ENCODE data around the gene BUB3.
"Not testable (repeated sequence)": the region's sequence is repeated elsewhere in the genome, so short reads cannot be mapped to it uniquely, and the experiment has no call there.

The BUB3 gene

DNA sequence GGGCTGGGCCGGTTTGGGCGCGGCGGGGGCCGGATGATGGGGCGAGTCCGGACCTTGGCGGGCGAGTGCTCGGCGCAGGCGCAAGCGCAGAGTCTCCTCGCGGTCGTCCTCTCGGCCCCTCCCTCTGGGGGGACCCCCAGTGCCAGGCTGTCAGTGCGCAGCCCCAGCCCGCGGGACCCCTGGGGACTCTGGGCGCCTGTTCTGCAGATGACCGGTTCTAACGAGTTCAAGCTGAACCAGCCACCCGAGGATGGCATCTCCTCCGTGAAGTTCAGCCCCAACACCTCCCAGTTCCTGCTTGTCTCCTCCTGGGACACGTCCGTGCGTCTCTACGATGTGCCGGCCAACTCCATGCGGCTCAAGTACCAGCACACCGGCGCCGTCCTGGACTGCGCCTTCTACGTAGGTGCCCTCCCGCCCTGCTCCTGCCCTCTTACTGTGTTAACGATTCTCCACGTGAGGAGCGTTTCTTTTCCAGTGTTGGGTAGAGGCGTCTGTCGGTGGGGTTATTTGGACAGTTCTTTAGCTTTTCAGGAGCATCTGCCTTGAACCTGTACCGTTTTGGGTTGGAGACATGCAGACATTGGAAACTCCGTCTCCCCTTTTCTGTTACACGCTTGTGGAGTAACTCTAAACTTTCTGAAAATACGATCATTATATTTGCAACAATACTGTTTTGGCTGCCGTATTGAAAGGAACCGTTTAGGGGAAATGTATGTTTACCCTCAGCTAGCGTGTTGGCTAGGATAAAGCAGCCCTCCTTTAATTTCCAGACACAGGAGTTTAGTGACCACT, 706 bp downstream of the BUB3 start:
- no peak for DNase-seq (ENCODE audit: low read depth)

DNA sequence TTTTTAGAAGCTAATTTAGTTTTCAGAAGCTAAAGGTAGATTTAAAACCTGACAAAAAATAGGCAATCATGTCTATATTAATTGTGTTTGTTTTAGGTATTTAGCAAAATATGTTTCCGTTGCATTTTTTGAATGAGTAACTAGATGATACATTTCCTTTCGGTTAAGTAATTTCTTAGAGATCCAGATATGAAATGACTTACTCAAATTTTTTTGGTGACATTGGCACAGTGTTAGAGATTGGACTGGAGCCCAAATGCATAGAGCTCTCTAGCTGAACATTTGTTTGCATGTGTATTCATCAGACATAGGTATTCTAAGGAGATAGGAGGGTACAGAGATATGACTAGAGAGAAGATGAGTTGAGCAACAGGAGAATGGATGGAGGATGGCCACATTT, 1.9 kb downstream of the BUB3 start:
- no peak for DNase-seq (ENCODE audit: low read depth)

GRCh38 chr10:123157210-123157609, 3.0 kb downstream of the BUB3 start:
- no peak for DNase-seq (ENCODE audit: low read depth)

DNA sequence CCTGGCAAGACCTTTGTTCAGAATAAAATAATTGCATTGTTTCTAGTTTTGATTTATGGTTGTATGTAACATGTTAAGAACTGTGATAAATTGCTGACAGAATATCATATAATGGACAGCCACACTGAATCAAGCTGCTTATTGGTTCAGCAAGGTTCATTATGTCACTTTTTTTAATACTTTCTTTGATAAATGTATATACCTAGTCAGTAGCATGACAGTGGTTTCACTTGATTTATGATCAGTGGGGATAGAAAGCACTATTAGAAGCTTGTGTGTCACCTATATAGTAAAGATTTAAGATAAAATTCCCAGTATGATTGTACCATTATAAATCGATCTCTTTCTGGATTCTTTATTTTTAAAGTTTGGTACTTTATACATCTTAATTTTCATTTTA, 4.5 kb downstream of the BUB3 start:
- DNase-seq (ENCODE audit: low read depth), result no peak

DNA sequence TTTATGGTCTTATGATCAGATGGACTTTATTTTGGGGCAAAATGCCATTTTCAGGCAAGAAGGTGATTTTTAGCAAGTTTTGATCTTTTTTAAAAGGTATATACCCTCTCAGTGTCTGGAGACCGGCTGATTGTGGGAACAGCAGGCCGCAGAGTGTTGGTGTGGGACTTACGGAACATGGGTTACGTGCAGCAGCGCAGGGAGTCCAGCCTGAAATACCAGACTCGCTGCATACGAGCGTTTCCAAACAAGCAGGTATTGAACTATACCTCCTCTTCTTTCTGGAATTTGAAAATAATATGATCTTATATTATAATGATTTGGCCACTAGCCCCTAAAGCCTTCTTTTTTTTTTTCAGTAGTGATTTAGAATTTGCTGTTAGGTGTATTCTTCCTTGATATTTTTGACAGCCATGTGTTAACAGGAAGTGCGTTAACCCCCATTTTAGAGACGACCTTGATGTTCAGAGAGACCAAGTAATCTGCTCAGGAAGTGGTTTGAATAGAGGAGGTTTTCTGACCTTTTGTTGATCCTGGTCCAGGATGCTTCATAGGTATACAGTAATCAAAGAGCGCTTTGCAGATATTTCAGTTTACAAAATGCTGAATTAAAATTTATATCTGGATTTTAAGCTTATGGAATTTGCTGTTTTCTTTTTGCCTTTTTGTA, 6.2 kb downstream of the BUB3 start:
- no peak for DNase-seq (ENCODE audit: low read depth)

- DNase-seq (ENCODE audit: low read depth), result no peak
Observed at GRCh38 chr10:123164319-123164718, 10.1 kb downstream of the BUB3 start.

DNA sequence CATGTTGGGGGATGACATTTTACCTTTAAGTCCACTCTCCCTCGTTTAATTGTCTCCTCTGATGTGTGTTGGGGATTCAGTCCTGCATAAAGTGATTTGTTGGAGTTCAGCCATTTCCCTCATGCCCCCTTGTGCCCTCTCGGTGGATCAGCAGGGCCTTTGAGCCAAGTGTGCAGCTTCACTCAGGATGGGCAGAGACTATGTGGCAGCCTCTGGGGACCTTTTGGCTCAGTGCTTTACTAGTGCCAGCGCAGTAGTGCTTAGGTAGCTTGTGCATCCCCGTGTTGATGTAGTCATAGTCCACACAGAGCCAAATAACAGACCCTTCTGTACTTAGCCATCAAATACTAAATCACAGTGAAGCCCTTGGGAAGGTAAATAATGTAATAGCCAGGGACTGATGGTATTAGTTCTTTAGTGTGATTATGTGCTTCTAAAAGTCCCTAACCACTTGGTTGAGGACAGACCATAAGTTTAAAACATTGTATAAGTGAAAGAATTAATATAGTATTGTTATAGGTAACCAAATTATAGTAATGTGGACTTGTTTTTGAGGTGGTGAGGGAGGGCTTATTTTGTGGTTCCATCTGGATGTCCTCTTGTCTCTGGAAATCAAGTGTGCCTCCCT, 11.4 kb downstream of the BUB3 start:
- DNase-seq (ENCODE audit: low read depth), result no peak

GRCh38 chr10:123166618-123167017, 12.4 kb downstream of the BUB3 start:
- DNase-seq (ENCODE audit: low read depth), result no peak

DNA sequence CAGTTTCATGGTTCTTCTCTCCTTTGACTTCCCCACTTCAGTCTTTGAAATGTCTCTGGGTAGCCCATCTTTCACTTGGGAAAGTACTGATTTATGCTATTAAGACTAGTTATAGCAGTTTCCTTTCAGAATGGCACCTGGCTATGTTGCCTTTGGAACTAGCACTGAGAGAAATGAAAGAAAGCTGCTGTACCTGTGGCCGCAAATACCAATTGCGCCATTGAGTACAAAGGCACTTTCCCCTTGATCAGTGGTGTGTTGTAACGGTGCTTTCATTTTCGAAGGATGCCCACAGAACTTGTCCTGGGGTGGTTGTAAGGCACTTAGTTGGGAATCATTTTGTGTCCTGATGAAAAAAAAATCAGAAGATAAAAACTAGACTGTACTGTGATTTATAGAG, 16.8 kb downstream of the BUB3 start:
- DNase-seq (ENCODE audit: low read depth), result no peak

- not testable (repeated sequence) for DNase-seq (ENCODE audit: low read depth)
Observed at GRCh38 chr10:123171616-123172015, 17.4 kb downstream of the BUB3 start.

DNA sequence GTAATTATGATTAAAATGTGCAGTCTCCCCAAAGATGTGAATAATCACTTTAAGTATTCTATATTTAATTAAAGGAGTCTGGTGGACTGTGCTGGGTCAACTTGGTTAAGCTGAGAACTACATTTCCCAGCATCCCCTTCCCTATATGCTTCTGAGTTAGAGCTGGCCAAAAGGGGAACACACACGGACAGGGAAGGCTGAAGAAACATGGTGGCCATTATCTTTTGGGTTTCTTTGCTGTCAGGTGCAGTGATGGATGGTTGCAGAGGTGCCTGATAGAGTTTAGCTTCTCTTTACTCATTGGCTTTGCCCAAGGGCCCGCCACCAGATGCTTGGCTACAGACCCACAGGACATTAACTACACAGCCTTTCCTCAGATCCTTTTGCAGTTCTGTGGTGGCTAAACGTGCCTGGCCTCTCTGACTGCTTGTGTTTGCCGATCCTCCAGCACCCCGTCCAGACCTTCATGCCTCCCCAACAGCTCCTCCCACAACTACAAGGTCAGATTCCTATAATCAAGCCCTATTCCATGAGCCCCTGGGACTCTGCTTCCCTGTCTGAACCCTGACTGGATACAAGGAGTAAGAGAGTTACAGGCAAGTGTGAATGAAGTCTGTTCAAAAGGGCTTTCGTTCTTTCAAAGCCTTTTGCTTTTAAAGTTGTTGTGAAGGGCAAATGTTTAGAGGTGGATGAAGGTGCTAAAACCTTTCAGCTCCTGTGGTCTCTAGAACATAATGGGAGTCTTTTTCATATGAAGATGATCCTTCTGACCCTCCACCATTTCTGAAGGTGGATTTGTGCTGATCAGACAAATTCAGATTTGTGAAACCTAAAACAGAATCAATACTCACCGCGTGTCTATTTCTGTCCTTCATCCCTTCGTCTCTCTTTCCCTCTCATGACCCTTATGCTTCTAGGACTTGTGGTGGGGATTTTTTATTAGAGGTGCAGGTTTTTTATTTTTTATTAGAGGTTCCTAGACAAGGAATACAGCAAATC, 21.5 kb downstream of the BUB3 start:
- DNase-seq (ENCODE audit: low read depth), result no peak

GRCh38 chr10:123178390-123178789, 24.2 kb downstream of the BUB3 start:
- DNase-seq (ENCODE audit: low read depth), result not testable (repeated sequence)

GRCh38 chr10:123180101-123181090, 26.2 kb downstream of the BUB3 start:
- DNase-seq (ENCODE audit: low read depth), result no peak

GRCh38 chr10:123183724-123184123, 29.5 kb downstream of the BUB3 start:
- no peak for DNase-seq (ENCODE audit: low read depth)

- no peak for DNase-seq (ENCODE audit: low read depth)
Observed at GRCh38 chr10:123187781-123188180, 33.6 kb downstream of the BUB3 start.

- no peak for DNase-seq (ENCODE audit: low read depth)
Observed at GRCh38 chr10:123191886-123192285, 37.7 kb downstream of the BUB3 start.

DNA sequence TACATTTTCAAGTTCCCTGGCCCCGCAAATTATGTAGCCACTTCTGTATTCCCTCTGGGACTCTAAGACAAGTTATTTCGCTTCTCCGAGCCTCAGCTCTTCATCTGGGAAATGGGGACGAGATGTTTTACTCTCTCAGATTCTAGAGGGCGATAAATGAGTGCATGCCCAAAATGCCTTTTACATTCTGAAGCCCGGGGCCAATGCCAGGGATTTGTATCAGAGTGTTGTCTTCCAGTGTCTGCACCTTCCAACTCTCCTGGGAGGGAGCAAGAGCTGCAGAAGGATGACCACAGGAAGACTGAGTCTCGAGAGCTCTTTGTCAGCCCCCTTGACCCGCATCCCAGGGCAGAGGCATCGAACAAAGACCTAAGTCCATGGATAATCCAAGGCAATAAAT, 39.9 kb downstream of the BUB3 start:
- DNase-seq (ENCODE audit: low read depth), result no peak

DNA sequence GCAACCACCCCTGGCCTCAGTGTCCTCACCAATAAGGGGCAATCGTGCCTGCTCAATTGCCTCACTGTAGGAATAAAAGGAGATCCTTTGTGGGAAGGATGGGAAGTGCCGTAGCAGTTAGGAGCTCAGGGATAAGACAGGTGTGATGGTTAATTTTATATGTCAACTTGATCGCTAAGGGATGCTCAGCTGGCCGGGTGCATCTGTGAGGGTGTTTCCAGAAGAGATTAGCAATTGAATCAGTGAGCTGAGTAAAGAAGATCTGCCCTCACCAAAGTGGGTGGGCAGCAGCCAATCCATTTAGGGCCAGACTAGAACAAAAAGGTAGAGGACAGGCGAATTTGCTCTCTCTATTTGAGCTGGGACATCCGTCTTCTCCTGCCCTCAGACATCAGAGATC, 46.3 kb downstream of the BUB3 start:
- DNase-seq (ENCODE audit: low read depth), result no peak

DNA sequence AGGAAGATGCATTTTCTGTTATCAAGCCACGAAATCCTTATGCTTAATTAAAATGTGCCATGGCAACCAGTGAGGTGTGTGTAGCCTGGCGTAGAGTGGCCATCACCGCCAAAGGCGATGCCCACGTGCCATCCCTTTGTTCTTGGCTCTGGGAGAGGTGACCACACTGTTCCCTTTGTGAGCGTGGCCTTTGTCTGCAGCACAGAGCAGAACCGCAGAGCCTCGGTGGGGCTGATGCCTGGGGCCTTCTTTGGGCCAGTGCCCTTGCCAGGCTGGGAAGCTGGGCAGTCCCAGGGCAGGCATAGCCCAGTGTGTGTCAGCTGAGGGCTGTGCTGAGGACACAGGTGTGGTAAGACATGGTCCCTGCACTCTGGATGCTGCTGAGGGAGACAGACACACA, 48.3 kb downstream of the BUB3 start:
- DNase-seq (ENCODE audit: low read depth), result no peak

- DNase-seq (ENCODE audit: low read depth), result no peak
Observed at GRCh38 chr10:123203393-123204126, 49.4 kb downstream of the BUB3 start.
